HEK293 (cell line): ENCODE results near the gene DUS1L.

Experiments used
- AEBP2 ChIP-seq: fragments of 450-650 bp; formaldehyde crosslinking; IDR thresholded peaks from 2 replicates; pipeline ENCODE4 v1.5.1; 2016; ENCODE audit warnings: missing biosample characterization, missing genetic modification characterization, borderline replicate concordance
- GLIS1 ChIP-seq: fragments of 450-650 bp; formaldehyde crosslinking; IDR thresholded peaks from 2 replicates; pipeline ENCODE4 v1.5.1; 2016; ENCODE audit warnings: missing biosample characterization, missing genetic modification characterization
- HIC1 ChIP-seq: fragments of 450-650 bp; formaldehyde crosslinking; IDR thresholded peaks from 2 replicates; pipeline ENCODE4 v1.5.1; 2016; ENCODE audit warnings: missing biosample characterization, missing genetic modification characterization
- MEIS1 ChIP-seq: sonication (generic); formaldehyde crosslinking; IDR thresholded peaks from 2 replicates; pipeline ENCODE4 v1.8.1; 2022; ENCODE audit warnings: missing genetic modification reagents, mild to moderate bottlenecking, borderline replicate concordance
- PRDM6 ChIP-seq: fragments of 450-650 bp; formaldehyde crosslinking; IDR thresholded peaks from 2 replicates; pipeline ENCODE4 v1.5.1; 2017; ENCODE audit warnings: missing biosample characterization, missing genetic modification characterization
- REPIN1 ChIP-seq: fragments of 450-650 bp; formaldehyde crosslinking; IDR thresholded peaks from 2 replicates; pipeline ENCODE4 v1.5.1; 2017; ENCODE audit warnings: missing biosample characterization, missing genetic modification characterization, low read depth
- SP3 ChIP-seq: fragments of 450-650 bp; formaldehyde crosslinking; IDR thresholded peaks from 2 replicates; pipeline ENCODE4 v1.5.1; 2016; ENCODE audit warnings: missing biosample characterization, missing genetic modification characterization
- YY1 ChIP-seq: fragments of 450-650 bp; formaldehyde crosslinking; IDR thresholded peaks from 2 replicates; pipeline ENCODE4 v1.5.1; 2018; ENCODE audit warnings: missing biosample characterization, missing genetic modification characterization
- ZEB2 ChIP-seq: fragments of 450-650 bp; formaldehyde crosslinking; IDR thresholded peaks from 2 replicates; pipeline ENCODE4 v1.5.1; 2016; ENCODE audit warnings: missing biosample characterization, missing genetic modification characterization
- ZFP3 ChIP-seq: fragments of 450-650 bp; formaldehyde crosslinking; IDR thresholded peaks from 2 replicates; pipeline ENCODE4 v1.5.1; 2016; ENCODE audit warnings: low read depth, missing biosample characterization, missing genetic modification characterization
- ZNF138 ChIP-seq: fragments of 450-650 bp; formaldehyde crosslinking; IDR thresholded peaks from 2 replicates; pipeline ENCODE4 v1.5.1; 2016; ENCODE audit warnings: missing biosample characterization, missing genetic modification characterization, borderline replicate concordance
- ZNF174 ChIP-seq: fragments of 450-650 bp; formaldehyde crosslinking; IDR thresholded peaks from 2 replicates; pipeline ENCODE4 v1.5.0; 2017; ENCODE audit warnings: missing biosample characterization, mild to moderate bottlenecking, missing genetic modification characterization
- ZNF211 ChIP-seq: fragments of 450-650 bp; formaldehyde crosslinking; IDR thresholded peaks from 2 replicates; pipeline ENCODE4 v1.5.1; 2016; ENCODE audit warnings: low read depth, missing biosample characterization, missing genetic modification characterization
- ZNF214 ChIP-seq: fragments of 450-650 bp; formaldehyde crosslinking; IDR thresholded peaks from 2 replicates; pipeline ENCODE4 v1.5.1; 2017; ENCODE audit warnings: missing biosample characterization, mild to moderate bottlenecking, missing genetic modification characterization, borderline replicate concordance
- ZNF266 ChIP-seq: fragments of 450-650 bp; formaldehyde crosslinking; IDR thresholded peaks from 2 replicates; pipeline ENCODE4 v1.5.1; 2016; ENCODE audit warnings: missing biosample characterization, missing genetic modification characterization, low read depth
- ZNF362 ChIP-seq: fragments of 450-650 bp; formaldehyde crosslinking; IDR thresholded peaks from 2 replicates; pipeline ENCODE4 v1.5.1; 2016; ENCODE audit warnings: missing biosample characterization, missing genetic modification characterization
- ZNF433 ChIP-seq: fragments of 450-650 bp; formaldehyde crosslinking; IDR thresholded peaks from 2 replicates; pipeline ENCODE4 v1.5.1; 2016; ENCODE audit warnings: missing biosample characterization, missing genetic modification characterization, low read depth
- ZNF488 ChIP-seq: fragments of 450-650 bp; formaldehyde crosslinking; IDR thresholded peaks from 2 replicates; pipeline ENCODE4 v1.5.1; 2016; ENCODE audit warnings: missing biosample characterization, missing genetic modification characterization
- ZNF518A ChIP-seq: fragments of 450-650 bp; formaldehyde crosslinking; conservative IDR thresholded peaks from 2 replicates; pipeline ENCODE4 v1.5.1; 2016; ENCODE audit warnings: low read depth, missing biosample characterization, missing genetic modification characterization
- ZNF529 ChIP-seq: fragments of 450-650 bp; formaldehyde crosslinking; IDR thresholded peaks from 2 replicates; pipeline ENCODE4 v1.5.1; 2017; ENCODE audit warnings: missing genetic modification characterization, missing biosample characterization; ENCODE audit not compliant: insufficient replicate concordance
- ZNF692 ChIP-seq: fragments of 450-650 bp; formaldehyde crosslinking; IDR thresholded peaks from 2 replicates; pipeline ENCODE4 v1.5.1; 2016; ENCODE audit warnings: missing biosample characterization, missing genetic modification characterization

DUS1L gene

GRCh38 chr17:82030470-82031302 lies 34.9 kb downstream of the DUS1L start (continued):
- TF ChIP-seq ZNF692 (tag by site-specific recombination) (no peak), ZEB2 (tag by site-specific recombination) (peak; percentile 96), ZNF266 (tag by site-specific recombination) (no peak), ZNF529 (tag by site-specific recombination) (no peak), SP3 (tag by site-specific recombination) (peak; percentile 66), PRDM6 (tag by site-specific recombination) (no peak), ZNF362 (no peak), ZNF138 (tag by site-specific recombination) (no peak), ZNF214 (tag by site-specific recombination) (no peak), ZFP3 (tag by site-specific recombination) (no peak), ZNF518A (tag by site-specific recombination) (no peak), REPIN1 (no peak), ZNF211 (tag by site-specific recombination) (no peak), ZNF433 (tag by site-specific recombination) (no peak), ZNF174 (tag by site-specific recombination) (no peak), GLIS1 (tag by site-specific recombination) (peak; percentile 87), YY1 (tag by site-specific recombination) (0 out of 2 replicates have a peak, but pooled peaks have one; percentile 7), ZNF488 (tag by site-specific recombination) (no peak), HIC1 (tag by site-specific recombination) (no peak), MEIS1 (CRISPR knock-in tag) (no peak), AEBP2 (no peak)
